Gastroesophageal sphincter (tissue), 3 donors: ENCODE data around the gene NEK8.

Experiments used
- POLR2A ChIP-seq, 2 donors: fragments of 450-650 bp; IDR thresholded peaks; one replicate each; pipeline ENCODE4 v1.6.1; 2017; ENCODE audit warnings: antibody characterized with exemption in 2 of 2, mild to moderate bottlenecking in 2 of 2, moderate library complexity in 1 of 2
- POLR2AphosphoS5 ChIP-seq: sonication (generic); formaldehyde crosslinking; IDR thresholded peaks from one replicate; pipeline ENCODE4 v1.6.1; 2017; ENCODE audit warnings: antibody characterized with exemption
- TF ChIP-seq, protein P1 (sequence below), 4 experiments: fragments of 200-600 bp in 2 of 4; fragments of 450-650 bp in 2 of 4; sonication (generic) in 1 of 4; IDR thresholded peaks; one replicate each; pipeline ENCODE4 v1.5.1; 2017 to 2019; ENCODE audit warnings: antibody characterized with exemption in 4 of 4, mild to moderate bottlenecking in 2 of 4, moderate library complexity in 2 of 4

DNA sequence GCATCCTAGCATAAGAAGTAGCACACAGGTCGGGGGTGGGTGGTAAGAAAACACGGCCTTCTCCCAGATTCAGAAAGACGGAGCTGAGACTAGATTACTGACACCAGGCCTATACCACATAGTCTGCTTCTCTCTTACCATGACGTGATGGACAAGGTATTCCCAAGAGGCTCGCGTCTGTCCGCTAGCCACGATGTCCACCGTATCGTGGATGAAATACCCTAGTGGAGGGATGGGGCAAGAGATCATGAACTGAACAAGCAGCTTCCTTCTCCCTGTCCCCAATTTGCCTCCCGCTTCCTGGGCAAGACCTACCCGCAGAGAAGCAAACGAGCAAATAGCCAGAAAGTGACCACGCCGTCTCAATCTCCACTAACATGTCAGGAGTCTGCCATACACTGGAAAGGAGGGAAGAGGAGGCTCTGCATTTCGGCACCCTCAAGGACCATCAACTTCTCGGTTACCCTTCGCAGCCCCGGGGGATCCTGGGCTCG lies 3.4 kb upstream of the NEK8 start:
- TF ChIP-seq, protein P1, sequence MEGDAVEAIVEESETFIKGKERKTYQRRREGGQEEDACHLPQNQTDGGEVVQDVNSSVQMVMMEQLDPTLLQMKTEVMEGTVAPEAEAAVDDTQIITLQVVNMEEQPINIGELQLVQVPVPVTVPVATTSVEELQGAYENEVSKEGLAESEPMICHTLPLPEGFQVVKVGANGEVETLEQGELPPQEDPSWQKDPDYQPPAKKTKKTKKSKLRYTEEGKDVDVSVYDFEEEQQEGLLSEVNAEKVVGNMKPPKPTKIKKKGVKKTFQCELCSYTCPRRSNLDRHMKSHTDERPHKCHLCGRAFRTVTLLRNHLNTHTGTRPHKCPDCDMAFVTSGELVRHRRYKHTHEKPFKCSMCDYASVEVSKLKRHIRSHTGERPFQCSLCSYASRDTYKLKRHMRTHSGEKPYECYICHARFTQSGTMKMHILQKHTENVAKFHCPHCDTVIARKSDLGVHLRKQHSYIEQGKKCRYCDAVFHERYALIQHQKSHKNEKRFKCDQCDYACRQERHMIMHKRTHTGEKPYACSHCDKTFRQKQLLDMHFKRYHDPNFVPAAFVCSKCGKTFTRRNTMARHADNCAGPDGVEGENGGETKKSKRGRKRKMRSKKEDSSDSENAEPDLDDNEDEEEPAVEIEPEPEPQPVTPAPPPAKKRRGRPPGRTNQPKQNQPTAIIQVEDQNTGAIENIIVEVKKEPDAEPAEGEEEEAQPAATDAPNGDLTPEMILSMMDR (IDR thresholded peaks at IDR 0.05), result no peak
- no peak for TF ChIP-seq POLR2AphosphoS5
- no peak for TF ChIP-seq POLR2A (IDR thresholded peaks at IDR 0.05)
